GM21619 (cell line): ENCODE data around the gene TRAPPC14.

Source experiments
- ATAC-seq: cut with Tn5 transposase; IDR thresholded peaks from one replicate; pipeline ENCODE4 v1.9.1; 2021; ENCODE audit not compliant: unreplicated experiment

TRAPPC14 gene

GRCh38 chr7:100174582-100174981 is 16.1 kb upstream of the TRAPPC14 start:
- ATAC-seq: no peak

- ATAC-seq: no peak
Measured at GRCh38 chr7:100173806-100174495, 15.4 kb upstream of the TRAPPC14 start.

DNA sequence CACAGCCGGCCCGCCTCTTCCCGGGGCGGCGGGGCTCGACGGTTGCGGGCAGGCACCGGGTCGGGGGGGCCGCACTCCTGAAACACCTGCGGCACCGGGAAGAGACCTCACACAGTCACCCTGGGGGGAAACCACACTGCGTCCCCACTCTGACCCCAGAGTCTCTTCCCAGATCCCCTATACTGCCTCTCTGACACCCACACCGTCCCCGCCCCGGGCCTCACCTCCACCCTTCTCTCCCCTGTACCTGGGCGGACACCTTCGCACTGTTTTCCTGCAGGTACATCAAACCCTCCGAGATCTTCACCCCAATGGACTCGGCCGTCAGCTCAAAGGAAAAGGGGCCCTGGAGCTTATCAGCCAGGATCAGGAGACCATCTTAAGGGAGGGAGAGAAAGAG is 13.3 kb upstream of the TRAPPC14 start:
- ATAC-seq: no peak

DNA sequence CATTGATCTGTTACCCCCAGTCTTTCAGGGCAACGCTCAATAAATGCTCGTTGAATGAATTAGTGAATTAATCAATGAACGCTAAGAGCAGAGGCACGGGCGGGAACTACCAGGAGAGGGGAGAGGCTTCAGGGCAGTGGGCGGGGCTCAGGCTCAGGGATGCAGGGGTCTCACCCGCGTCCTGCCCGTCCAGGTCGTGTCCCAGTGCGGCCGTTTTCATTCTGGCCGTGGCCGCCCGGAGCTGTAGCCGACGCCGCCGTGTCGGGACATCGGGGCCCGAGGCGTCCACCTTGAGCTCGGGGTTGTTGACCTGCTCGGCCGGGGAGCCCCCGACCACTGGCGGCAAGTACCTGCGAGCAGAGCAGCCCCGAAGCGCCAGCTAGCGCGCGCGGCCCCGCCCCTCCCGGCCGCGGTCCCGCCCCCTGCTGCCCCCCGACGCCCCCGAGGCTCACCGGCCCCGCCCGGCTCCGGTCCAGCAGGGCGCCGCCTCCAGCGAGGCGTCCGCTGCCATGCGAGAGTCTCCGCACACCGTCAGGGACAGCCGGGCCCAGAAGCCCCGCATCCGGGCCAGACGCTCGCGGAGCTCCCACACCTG is 12.7 kb upstream of the TRAPPC14 start:
- no peak for ATAC-seq

DNA sequence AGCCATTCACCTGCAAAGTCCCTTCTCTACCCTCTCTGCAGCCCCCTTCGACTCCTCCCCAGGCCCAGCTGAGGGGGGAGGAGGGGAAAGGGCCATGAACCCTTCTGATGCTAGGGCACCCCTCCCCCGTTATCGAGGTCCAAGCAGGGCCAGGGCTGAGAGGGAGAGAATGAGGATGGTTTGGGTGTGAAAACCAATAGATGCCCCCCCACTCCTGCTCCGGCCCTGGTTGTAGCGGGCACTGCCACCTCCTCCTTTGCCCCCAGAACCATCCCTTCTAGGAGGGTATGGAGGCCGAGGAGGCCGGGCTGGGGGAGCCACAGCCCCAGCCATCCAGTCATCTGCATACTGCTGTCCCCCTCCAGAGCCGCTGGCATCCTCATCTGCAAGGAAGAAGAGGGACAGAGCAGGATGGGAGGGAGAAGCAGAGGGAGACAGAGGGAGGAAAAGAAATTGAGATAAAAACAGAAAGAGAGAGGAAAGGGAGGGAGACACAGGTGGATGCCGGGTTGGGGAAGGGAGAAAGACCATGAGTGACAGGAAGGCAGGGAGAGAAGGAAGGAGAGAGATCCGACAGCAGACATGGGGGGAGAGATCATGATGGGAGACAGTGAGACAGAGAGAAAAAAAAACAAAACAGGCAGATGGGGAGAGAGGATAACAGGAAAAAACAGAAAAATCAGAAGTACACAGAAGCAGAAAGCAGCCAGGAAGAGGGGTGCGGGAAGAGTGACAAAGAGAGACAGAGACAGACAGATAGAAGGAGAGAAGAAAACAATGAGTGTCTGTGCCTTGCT is 11.8 kb upstream of the TRAPPC14 start:
- no peak for ATAC-seq

DNA sequence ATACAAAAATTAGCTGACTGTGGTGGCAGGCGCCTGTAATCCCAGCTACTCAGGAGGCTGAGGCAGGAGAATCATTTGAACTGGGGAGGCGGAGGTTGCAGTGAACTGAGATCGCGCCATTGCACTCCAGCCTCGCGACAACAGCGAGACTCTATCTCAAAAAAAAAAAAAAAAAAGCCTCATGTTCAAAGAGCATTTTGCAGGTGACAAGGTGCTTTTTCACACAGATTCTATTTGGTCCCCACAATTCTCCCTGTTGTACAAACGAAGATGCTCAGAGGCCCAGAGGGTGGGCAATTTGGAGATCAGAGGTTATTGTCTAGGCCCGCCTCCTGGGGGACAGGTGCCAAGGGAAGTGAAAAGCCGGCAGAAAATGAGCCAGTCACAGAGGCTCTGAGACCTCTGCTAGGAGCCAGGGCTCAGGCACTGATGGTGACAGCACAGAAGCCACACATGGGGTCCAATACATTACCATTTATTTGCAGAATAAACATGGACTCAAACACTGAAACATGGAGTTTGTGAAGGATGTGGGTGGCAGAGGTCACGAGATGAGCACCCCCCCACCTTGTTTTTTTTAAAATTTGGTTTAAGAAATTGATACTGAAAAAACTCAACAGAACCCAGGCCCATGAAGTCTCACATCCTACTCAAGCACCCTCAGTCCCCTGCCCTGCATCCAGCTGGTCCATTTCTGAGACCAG is 10.8 kb upstream of the TRAPPC14 start:
- ATAC-seq: no peak

DNA sequence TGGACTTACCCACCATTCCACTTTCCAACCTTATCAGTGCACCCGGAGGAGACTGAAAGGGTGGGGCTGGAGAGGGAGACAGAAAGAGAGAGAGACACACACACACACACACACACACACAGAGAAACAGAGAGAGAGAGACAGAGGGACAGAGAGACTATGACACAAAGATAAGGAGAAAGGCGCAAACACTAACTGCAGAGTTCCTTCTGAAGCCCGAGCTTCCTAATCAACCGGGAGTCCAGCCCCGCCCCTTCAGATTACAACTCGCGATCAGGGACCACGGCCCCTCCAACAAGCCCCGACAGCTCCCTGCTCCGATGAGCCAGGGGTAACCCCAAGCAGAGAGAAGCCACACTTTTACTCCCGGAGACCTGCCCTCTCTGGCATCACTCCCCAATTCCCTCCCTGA is 9.4 kb upstream of the TRAPPC14 start:
- no peak for ATAC-seq

DNA sequence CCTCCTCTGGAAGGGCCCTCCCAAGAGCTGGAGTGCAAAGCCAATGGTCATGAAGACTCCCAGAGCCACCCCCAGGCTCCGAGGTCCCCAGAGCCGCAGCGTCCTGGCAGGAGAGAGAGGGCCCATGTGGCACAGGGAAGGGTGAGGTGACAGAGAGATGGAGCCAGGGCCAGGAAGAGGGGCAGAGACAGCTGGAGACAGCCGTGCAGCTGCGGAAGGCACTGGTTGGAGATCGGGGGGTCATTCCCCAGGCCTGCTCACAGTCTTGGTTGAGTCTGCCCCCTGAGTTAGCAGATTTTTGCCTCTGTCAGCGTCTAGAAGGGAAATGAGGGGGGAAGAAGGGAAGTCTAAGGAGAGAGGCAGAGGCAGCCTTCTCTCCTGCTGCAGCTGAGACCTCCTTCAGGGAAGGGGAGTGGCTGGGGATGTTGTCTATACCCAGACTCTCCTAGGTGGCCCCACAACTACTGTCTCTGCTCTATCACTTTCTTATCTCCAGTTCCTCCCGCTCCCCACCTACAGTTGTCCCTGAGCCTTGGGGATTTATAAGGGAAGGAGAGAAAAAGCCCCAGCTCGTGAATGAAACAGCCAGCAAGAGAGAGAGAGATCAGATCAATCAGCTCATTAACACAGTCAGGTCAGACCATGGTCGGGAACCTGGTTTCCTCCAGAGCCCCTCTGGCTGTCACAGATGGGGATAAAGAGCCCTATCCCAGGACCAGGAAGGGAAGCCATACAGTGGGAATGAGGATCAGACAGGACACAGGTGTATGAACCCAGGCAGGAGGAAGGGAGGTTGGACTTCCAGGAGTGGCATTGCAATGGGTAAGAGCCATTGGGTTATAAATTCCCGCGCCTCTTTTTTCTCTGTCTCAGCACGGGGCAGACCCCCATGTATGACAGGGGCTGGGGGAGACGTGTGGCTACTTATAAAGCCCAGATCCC is 8.7 kb upstream of the TRAPPC14 start:
- ATAC-seq: no peak

DNA sequence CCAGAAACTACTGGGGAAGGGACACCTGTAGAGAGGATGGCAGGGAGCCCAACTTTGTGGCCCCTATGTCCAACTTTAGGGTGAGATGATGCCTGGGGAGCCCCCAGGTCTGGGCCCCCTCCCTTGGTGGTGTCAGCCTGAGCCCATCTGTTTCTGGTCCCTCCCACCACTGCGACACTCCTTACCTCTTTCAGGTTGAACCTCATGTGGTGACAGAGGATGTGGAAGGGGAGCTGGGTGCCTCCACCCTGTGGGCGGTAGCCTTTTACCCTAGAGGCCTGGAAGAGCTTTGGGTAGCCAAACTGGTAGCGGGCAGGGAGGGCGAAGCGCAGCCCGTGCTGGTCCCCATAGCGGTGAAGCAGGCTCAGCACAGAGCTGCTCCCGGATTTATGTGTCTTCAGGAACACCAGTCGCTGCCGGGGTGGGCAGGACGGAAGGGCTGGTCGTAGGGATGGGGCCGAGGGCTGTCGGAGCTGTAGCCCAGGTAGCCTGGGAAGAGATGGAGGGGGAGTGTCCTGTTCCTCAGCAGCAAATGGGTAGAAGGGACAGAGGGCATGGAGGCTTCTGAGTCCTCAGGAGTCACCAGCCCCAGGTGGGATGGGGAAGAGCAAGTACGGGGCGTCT is 7.9 kb upstream of the TRAPPC14 start:
- no peak for ATAC-seq

GRCh38 chr7:100163871-100164270 is 5.3 kb upstream of the TRAPPC14 start:
- ATAC-seq: no peak

GRCh38 chr7:100163006-100163531 is 4.5 kb upstream of the TRAPPC14 start:
- ATAC-seq: no peak

- ATAC-seq: no peak
Measured at GRCh38 chr7:100160067-100160466, 1.5 kb upstream of the TRAPPC14 start.

- ATAC-seq: no peak
Measured at GRCh38 chr7:100159099-100159623, 638 bp upstream of the TRAPPC14 start.

DNA sequence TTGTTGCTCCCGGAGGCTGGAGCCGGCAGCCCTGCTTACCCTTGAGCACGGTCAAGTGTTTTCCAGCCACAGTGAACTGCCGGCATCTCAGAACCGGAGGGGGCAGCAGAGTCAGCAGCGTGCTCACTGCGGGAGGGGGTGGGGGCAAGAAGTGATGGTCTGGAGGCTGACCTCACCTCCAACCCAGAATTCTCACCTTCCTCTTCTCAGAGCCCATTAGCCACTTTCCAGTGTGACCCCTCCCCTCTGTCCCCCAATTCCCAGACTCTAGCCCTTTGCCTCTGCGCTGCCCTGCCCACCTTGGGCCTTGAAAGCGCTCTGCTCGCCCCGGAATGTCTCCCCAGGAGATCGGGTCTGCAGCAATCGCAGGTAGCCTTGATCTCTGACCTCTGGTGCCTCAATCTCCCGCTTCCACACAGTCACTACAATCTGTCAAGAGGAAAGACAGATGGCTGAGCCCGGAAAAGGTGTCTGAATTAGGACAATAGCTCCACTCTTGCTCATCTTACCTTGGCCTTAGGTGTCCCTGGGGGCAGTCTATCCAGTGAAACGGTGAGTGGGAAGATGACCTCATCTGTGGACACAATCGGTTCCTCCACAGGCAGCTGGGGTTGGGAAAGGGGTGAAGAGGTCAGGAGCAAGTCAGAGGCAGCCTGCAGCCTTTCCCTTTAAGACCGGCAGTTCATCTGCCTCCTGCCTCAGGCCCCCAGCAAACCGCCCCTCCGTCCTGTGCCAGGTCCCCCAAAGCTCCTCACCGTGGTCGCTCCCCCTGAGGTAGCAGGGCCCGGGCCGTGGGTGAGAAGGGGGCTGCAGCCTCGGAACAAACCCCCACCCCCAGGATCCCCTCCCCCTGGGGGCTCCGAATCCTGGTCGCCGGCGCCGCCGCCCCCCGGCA is 942 bp downstream of the TRAPPC14 start:
- ATAC-seq: no peak

DNA sequence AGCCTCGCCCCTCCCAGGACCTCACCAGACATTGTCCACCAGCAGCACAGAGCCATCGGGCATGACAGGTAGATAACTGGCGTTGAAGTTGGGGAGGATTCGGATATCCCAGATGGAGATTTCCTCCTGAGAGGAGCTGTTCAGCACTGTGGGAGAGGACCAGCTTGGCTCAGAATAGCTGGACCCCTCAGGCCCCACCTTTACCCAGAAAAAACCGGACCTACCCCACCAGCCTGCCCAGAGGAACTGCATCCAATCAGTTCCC is 1.5 kb downstream of the TRAPPC14 start:
- ATAC-seq: no peak

DNA sequence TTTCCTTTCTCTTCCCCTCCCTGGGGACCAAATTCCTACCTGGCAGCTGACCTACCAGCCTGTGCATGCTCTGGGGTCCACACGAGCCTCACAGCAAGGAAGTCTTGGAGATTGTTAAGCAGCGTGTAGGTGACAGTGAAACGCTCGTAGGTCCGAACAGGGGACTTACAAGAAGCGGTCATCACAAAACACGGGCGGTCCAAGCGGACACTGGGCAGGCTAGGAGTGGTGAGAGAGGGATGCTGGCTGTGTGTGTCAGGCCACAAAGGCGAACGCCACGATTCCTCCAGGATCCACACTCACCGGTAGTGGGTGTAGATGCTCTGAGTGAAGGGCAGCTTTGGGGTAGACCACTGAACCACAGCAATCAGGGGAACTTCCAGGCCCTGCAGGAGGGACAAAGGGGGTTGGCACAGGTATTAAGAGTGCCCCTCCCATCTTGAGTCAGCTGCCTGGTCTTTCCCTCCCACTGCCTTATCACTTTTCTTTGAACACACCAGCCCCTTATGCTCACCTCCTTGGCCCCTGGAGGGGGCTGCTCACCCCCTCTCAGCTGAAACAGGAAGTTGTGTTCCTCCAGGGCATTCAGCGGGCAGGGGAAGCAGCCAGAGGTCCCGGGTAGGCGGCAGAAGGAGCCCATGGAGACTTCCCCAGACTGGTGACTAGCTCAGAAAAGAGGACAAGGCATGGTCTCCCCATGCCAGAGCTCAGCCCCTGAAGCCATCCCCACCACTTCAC is 2.0 kb downstream of the TRAPPC14 start:
- ATAC-seq: no peak

- no peak for ATAC-seq
Measured at GRCh38 chr7:100155553-100156317, 2.8 kb downstream of the TRAPPC14 start.
